ENCODE measurements around the gene NDUFA7. TPM values are rescaled to one million over a fixed set of nuclear protein-coding genes. Genes with fewer than 3 reads are reported as not detected.

NDUFA7 gene
- total and polyA plus RNA-seq, 2 of the 13 experiments (the other 11 are each of a cell fraction or from before 2014, with no cell fraction given), result 64.5 to 71.5 TPM

GRCh38 chr19:8363803-8364771 is 42.9 kb upstream of the NDUFA7 start, which contains the start of gene ANGPTL4 (continued):
- TF ChIP-seq ZNF646 (CRISPR knock-in tag; IDR thresholded peaks at IDR 0.05), result no peak
- no peak for TF ChIP-seq KDM4B (CRISPR knock-in tag; IDR thresholded peaks at IDR 0.05)
- no peak for TF ChIP-seq SNAPC2 (CRISPR knock-in tag; IDR thresholded peaks at IDR 0.05)
- no peak for TF ChIP-seq ZSCAN20 (CRISPR knock-in tag; IDR thresholded peaks at IDR 0.05; ENCODE audit: borderline replicate concordance)
- TF ChIP-seq, protein P1, sequence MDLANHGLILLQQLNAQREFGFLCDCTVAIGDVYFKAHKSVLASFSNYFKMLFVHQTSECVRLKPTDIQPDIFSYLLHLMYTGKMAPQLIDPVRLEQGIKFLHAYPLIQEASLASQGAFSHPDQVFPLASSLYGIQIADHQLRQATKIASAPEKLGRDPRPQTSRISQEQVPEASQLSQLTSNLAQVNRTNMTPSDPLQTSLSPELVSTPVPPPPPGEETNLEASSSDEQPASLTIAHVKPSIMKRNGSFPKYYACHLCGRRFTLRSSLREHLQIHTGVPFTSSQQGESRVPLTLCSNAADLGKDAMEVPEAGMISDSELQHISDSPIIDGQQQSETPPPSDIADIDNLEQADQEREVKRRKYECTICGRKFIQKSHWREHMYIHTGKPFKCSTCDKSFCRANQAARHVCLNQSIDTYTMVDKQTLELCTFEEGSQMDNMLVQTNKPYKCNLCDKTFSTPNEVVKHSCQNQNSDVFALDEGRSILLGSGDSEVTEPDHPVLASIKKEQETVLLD (CRISPR knock-in tag; IDR thresholded peaks at IDR 0.05; ENCODE audit: low read depth), result no peak
- TF ChIP-seq ZNF761 (CRISPR knock-in tag; conservative IDR thresholded peaks at IDR 0.05), result no peak; the same call in 1 of the 2 replicates
- peak; percentile 34 for TF ChIP-seq RBM22 (optimal IDR thresholded peaks at IDR 0.05; ENCODE audit: low read length)
- TF ChIP-seq PTBP1 (IDR thresholded peaks at IDR 0.05; ENCODE audit: low read depth, low read length, poor library complexity, severe bottlenecking), result no peak
- no peak for TF ChIP-seq NFIB (CRISPR knock-in tag; IDR thresholded peaks at IDR 0.05; ENCODE audit: borderline replicate concordance)
- no peak for TF ChIP-seq MAFK (conservative IDR thresholded peaks at IDR 0.05 in 1 of 2, IDR thresholded peaks at IDR 0.05 in 1 of 2; ENCODE audit: low read length in 2 of 2)
- TF ChIP-seq RORA (CRISPR knock-in tag; IDR thresholded peaks at IDR 0.05), result no peak
- peak; percentile 48 for TF ChIP-seq FOXC1 (CRISPR knock-in tag; IDR thresholded peaks at IDR 0.05; ENCODE audit: borderline replicate concordance)
- no peak for TF ChIP-seq CEBPB (IDR thresholded peaks at IDR 0.05; ENCODE audit: borderline replicate concordance, low read depth, low read length)
- TF ChIP-seq, protein P2, sequence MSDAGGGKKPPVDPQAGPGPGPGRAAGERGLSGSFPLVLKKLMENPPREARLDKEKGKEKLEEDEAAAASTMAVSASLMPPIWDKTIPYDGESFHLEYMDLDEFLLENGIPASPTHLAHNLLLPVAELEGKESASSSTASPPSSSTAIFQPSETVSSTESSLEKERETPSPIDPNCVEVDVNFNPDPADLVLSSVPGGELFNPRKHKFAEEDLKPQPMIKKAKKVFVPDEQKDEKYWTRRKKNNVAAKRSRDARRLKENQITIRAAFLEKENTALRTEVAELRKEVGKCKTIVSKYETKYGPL (CRISPR knock-in tag; IDR thresholded peaks at IDR 0.05), result no peak
- no peak for TF ChIP-seq ZBTB20 (CRISPR knock-in tag; IDR thresholded peaks at IDR 0.05; ENCODE audit: borderline replicate concordance, low read depth)
- no peak for TF ChIP-seq GMEB1 (CRISPR knock-in tag; IDR thresholded peaks at IDR 0.05; ENCODE audit: borderline replicate concordance)
- no peak for TF ChIP-seq ZNF354B (CRISPR knock-in tag; IDR thresholded peaks at IDR 0.05)

Measured in HepG2 (cell line).